Endothelial cell of umbilical vein (primary cell): ENCODE data around the gene TSPAN9. TPM values are rescaled to one million over a fixed set of nuclear protein-coding genes. Genes with fewer than 3 reads are reported as not detected.

Experiments used
- BruUV-seq: library from RNA; stranded (reverse); fragments of 400-500 nt; replicated peaks from 2 replicates; lab custom pipeline; 2021; lab: Mats Ljungman, UMichigan
- CTCF ChIA-PET: fragments of 300-600, 350-600 bp; sonication (Branson Sonifier 250); formaldehyde crosslinking; loops from one replicate; lab custom pipeline; 2021; ENCODE audit warnings: antibody characterized with exemption, inconsistent platforms; lab: Charles Lee
- POLR2A ChIA-PET: fragments of 300-600, 350-600 bp; sonication (Branson Sonifier 250); formaldehyde crosslinking; loops from one replicate; lab custom pipeline; 2021; ENCODE audit warnings: antibody characterized with exemption, inconsistent platforms; lab: Charles Lee
- DNase-seq: peaks from one replicate; pipeline ENCODE4 v3.0.0-alpha.2; 2011; ENCODE audit warnings: low read depth, low spot score
- FAIRE-seq: peaks from 2 replicates; lab custom pipeline; 2011; peaks lifted over from hg19 to GRCh38; lab: Jason Lieb, UNC
- H2AFZ ChIP-seq: 2 replicates; pipeline ENCODE4 v1.6.0; 2012; ENCODE audit warnings: low read depth, low read length, control low read depth, inconsistent platforms
- H3K27ac ChIP-seq: 2 replicates; pipeline ENCODE4 v1.5.1; 2011; ENCODE audit warnings: low read depth, mild to moderate bottlenecking, control low read depth, low read length, moderate library complexity; ENCODE audit not compliant: insufficient read depth
- H3K27me3 ChIP-seq, 2 experiments: 2 replicates each; pipeline versions ENCODE4 v1.6.0 to v1.6.1; 2011; ENCODE audit warnings: low read length in 2 of 2, mixed read lengths in 1 of 2; ENCODE audit not compliant: control insufficient read depth in 2 of 2, insufficient read depth in 2 of 2
- H3K36me3 ChIP-seq, 2 experiments: 2 replicates in 1 of 2; 3 replicates in 1 of 2; pipeline ENCODE4 v1.5.1; 2011; ENCODE audit warnings: low read length in 2 of 2, mild to moderate bottlenecking in 1 of 2, moderate library complexity in 1 of 2; ENCODE audit not compliant: control insufficient read depth in 2 of 2, insufficient read depth in 2 of 2; ENCODE audit errors: extremely low read depth in 1 of 2
- H3K4me1 ChIP-seq: 3 replicates; pipeline ENCODE4 v1.5.1; 2011; ENCODE audit warnings: mild to moderate bottlenecking, low read length; ENCODE audit not compliant: control insufficient read depth, insufficient read depth; ENCODE audit errors: extremely low read depth
- H3K4me2 ChIP-seq: 2 replicates; pipeline ENCODE4 v1.6.1; 2011; ENCODE audit warnings: low read length, control low read depth, mixed read lengths; ENCODE audit not compliant: insufficient read depth
- H3K4me3 ChIP-seq, 3 experiments: fragments of 200-600 bp in 1 of 3; sonication (generic), shearing (Covaris generic) in 1 of 3; replicated peaks in 1 of 3; 2 replicates each; pipeline ENCODE4 v1.5.1; 2011 to 2016; ENCODE audit warnings: control low read depth in 3 of 3, low read length in 3 of 3, mild to moderate bottlenecking in 2 of 3, inconsistent platforms in 1 of 3, low read depth in 1 of 3, moderate library complexity in 1 of 3; ENCODE audit not compliant: insufficient read depth in 1 of 3
- H3K79me2 ChIP-seq: 2 replicates; pipeline ENCODE4 v1.6.0; 2012; ENCODE audit warnings: low read length, inconsistent platforms; ENCODE audit not compliant: control insufficient read depth, insufficient read depth
- H3K9ac ChIP-seq: replicated peaks from 2 replicates; pipeline ENCODE3; 2011; ENCODE audit warnings: low read length, control low read depth; ENCODE audit not compliant: insufficient read depth; ENCODE audit errors: extremely low read depth
- H3K9me1 ChIP-seq: replicated peaks from 3 replicates; pipeline ENCODE4 v1.6.0; 2011; ENCODE audit warnings: mild to moderate bottlenecking, low read length; ENCODE audit not compliant: control insufficient read depth, insufficient read depth; ENCODE audit errors: extremely low read depth
- H3K9me3 ChIP-seq: replicated peaks from 2 replicates; pipeline ENCODE4 v1.5.1; 2012; ENCODE audit warnings: low read length, inconsistent platforms; ENCODE audit not compliant: control insufficient read depth, insufficient read depth
- H4K20me1 ChIP-seq: replicated peaks from 2 replicates; pipeline ENCODE3; 2011; ENCODE audit warnings: mild to moderate bottlenecking, low read length; ENCODE audit not compliant: control insufficient read depth, insufficient read depth; ENCODE audit errors: extremely low read depth
- EZH2 ChIP-seq: IDR thresholded peaks from 2 replicates; pipeline ENCODE4 v1.6.1; 2012; ENCODE audit warnings: borderline replicate concordance, low read depth, mild to moderate bottlenecking, moderate library complexity, low read length, inconsistent platforms; ENCODE audit not compliant: severe bottlenecking
- FOS ChIP-seq: IDR thresholded peaks from 2 replicates; pipeline ENCODE4 v1.6.1; 2011; ENCODE audit warnings: mild to moderate bottlenecking, low read length, moderate library complexity, borderline replicate concordance; ENCODE audit not compliant: insufficient read depth
- GATA2 ChIP-seq: IDR thresholded peaks from 2 replicates; pipeline ENCODE4 v1.7.0; 2011; ENCODE audit warnings: low read depth, mild to moderate bottlenecking, moderate library complexity, mixed read lengths, low read length; ENCODE audit not compliant: insufficient read length, insufficient read depth
- JUN ChIP-seq: IDR thresholded peaks from 2 replicates; pipeline ENCODE4 v1.6.1; 2011; ENCODE audit warnings: borderline replicate concordance, low read depth; ENCODE audit not compliant: insufficient read length, insufficient read depth
- MYC ChIP-seq: IDR thresholded peaks from one replicate; pipeline ENCODE4 v1.6.1; 2011; ENCODE audit warnings: mild to moderate bottlenecking, low read depth, low read length
- POLR2A ChIP-seq: IDR thresholded peaks from 2 replicates; pipeline ENCODE4 v1.6.1; 2012; ENCODE audit warnings: low read depth, mild to moderate bottlenecking, control low read depth, low read length
- POLR2AphosphoS5 ChIP-seq: IDR thresholded peaks from 2 replicates; pipeline ENCODE4 v1.6.1; 2012; ENCODE audit warnings: low read depth, mild to moderate bottlenecking, control low read depth, low read length, moderate library complexity; ENCODE audit not compliant: insufficient read depth
- dilution Hi-C: fragments of 300-500 bp; cut with MboI; formaldehyde crosslinking; loops from one replicate; pipeline ENCODE4 v1.15.0; 2019; ENCODE audit warnings: low sequenced_read_pairs; ENCODE audit not compliant: extremely low pct_ligation_motif_present
- intact Hi-C: fragments of 100-400 bp; cut with micrococcal nuclease; formaldehyde crosslinking; loops from one replicate; pipeline ENCODE4 v1.10.0; 2022
- polyA plus RNA-seq, 4 experiments: library from polyadenylated mRNA; depleted of rRNA in 3 of 4; stranded (reverse) in 3 of 4; unstranded in 1 of 4; fragments of >200 nt; gene quantifications; 2 replicates each; pipeline versions ENCODE4 v1.2.1 to v1.2.3, GENCODE V29; 2011 to 2012; ENCODE audit warnings: missing spikeins in 1 of 4
- total RNA-seq: library from RNA; stranded (reverse); gene quantifications from 2 replicates; pipeline ENCODE4 v1.2.3, GENCODE V29; 2021
- TF ChIP-seq, protein P1 (sequence below), 2 donors: IDR thresholded peaks; 1 replicate in 1 of 2; 2 replicates in 1 of 2; pipeline ENCODE4 v1.5.1; 2011; ENCODE audit warnings: low read length in 2 of 2, mild to moderate bottlenecking in 2 of 2, moderate library complexity in 2 of 2, control low read depth in 1 of 2, inconsistent platforms in 1 of 2, low read depth in 1 of 2; ENCODE audit not compliant: insufficient read depth in 1 of 2; ENCODE audit errors: extremely low read depth in 1 of 2
- TF ChIP-seq, protein P2 (sequence below): IDR thresholded peaks from 2 replicates; pipeline ENCODE4 v1.6.1; 2011; ENCODE audit not compliant: insufficient read depth, insufficient read length

Gene TSPAN9
- total and polyA plus RNA-seq, 2 donors (not counting 3 experiments of a cell fraction or from before 2014, with no cell fraction given): 43.3 to 66.8 TPM

DNA sequence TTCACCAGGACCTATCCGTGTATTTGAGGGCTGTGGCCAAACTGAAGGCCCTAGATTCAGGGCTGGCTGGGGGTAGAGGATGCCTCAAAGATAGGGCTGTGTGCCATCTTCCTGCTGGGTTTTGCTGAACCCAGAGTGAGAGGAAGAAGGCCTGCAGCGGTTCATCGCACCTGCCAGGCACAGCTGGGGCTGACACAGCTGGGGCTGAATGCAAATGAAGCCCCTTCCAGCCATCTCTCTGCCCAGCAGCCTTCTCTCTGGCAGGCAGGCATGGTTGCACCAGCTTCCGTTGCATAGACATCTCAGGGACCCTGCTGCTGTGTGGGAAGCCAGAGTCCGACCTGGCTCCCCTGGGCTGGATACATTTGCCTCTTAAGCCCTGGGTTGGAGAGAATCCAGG is 152.4 kb downstream of the TSPAN9 start:
- no peaks in the 10 kb centered on the region for H4K20me1 ChIP-seq
- H3K9me3 ChIP-seq: no peaks in the 10 kb centered on the region
- no peaks in the 10 kb centered on the region for H3K27me3 ChIP-seq
- H2AFZ ChIP-seq: no peak overlapping the region
- intact Hi-C loops (no loop called here), dilution Hi-C loops (no loop called here)
- CTCF ChIA-PET: interaction anchor here (1.0 kb wide), 1 partner anchor 46 kb away, joined by 3 read pairs; no protein-coding TSS in a partner anchor
- H3K9ac ChIP-seq: no peak overlapping the region
- H3K4me3 ChIP-seq: no peak overlapping the region
- no peaks in the 10 kb centered on the region for H3K9me1 ChIP-seq
- POLR2A ChIA-PET: no interaction called here
- no peaks in the 10 kb centered on the region for H3K79me2 ChIP-seq
- no peak for DNase-seq
- peaks cover 0 to 5% of the 10 kb centered on the region in 2 experiments for H3K36me3 ChIP-seq
- TF ChIP-seq MYC: no peak
- no peak for TF ChIP-seq POLR2A
- TF ChIP-seq, protein P1, sequence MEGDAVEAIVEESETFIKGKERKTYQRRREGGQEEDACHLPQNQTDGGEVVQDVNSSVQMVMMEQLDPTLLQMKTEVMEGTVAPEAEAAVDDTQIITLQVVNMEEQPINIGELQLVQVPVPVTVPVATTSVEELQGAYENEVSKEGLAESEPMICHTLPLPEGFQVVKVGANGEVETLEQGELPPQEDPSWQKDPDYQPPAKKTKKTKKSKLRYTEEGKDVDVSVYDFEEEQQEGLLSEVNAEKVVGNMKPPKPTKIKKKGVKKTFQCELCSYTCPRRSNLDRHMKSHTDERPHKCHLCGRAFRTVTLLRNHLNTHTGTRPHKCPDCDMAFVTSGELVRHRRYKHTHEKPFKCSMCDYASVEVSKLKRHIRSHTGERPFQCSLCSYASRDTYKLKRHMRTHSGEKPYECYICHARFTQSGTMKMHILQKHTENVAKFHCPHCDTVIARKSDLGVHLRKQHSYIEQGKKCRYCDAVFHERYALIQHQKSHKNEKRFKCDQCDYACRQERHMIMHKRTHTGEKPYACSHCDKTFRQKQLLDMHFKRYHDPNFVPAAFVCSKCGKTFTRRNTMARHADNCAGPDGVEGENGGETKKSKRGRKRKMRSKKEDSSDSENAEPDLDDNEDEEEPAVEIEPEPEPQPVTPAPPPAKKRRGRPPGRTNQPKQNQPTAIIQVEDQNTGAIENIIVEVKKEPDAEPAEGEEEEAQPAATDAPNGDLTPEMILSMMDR (IDR thresholded peaks at IDR 0.05; ENCODE audit: extremely low read depth in 1 of 2, insufficient read depth in 1 of 2, low read depth in 1 of 2, low read length in 2 of 2): no peak
- TF ChIP-seq JUN: no peak
- H3K4me1 ChIP-seq: peaks cover 17% of the 10 kb centered on the region
- no TSS peak for BruUV-seq
- FAIRE-seq: no peak
- no peak overlapping the region for H3K4me2 ChIP-seq
- H3K27ac ChIP-seq: no peak overlapping the region

DNA sequence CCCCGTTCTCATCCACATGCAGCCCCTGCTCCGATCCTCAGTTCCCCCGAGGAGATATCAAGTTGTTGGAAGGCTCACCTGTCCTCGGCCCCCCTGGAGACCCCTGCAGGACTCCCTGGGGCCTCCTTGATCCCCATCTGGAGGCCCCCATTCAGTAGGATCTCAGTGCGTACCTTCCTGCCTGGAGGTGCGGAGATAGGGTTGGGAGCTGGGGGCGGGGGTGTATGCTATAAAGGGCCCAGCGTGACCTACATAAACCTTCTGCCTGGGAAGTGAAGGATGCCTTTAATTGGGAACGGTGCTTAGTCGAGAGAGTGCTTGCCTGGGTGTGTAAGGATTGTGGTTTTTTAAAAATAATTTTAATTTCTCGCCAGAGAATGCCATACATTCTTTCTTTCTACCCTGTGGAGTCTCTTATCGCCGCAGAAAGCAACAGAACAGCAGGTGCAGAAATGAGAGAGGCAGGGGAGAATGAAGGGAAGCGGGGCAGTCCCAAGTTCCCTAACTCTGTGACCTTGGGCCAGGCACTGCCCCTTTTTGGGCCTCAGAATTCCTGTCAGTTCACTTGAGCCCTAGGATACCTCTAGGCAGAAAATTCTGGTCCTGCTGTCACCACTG is 153.7 kb downstream of the TSPAN9 start:
- Histone ChIP-seq H3K36me3 (peaks cover 0 to 5% of the 10 kb centered on the region in 2 experiments), H3K4me1 (peaks cover 6% of the 10 kb centered on the region), H3K9me1 (no peaks in the 10 kb centered on the region), H3K9me3 (no peaks in the 10 kb centered on the region), H3K79me2 (no peaks in the 10 kb centered on the region), H3K27me3 (no peaks in the 10 kb centered on the region), H3K27ac (no peak overlapping the region), H3K4me3 (no peak overlapping the region), H3K9ac (no peak overlapping the region), H4K20me1 (no peaks in the 10 kb centered on the region), H3K4me2 (no peak overlapping the region), H2AFZ (no peak overlapping the region)
- no peak for DNase-seq
- TF ChIP-seq JUN (no peak), GATA2 (no peak), MYC (no peak), POLR2AphosphoS5 (no peak), POLR2A (no peak), EZH2 (no peak), FOS (no peak)
- TF ChIP-seq, protein P1 (IDR thresholded peaks at IDR 0.05; ENCODE audit: extremely low read depth in 1 of 2, insufficient read depth in 1 of 2, low read depth in 1 of 2, low read length in 2 of 2): no peak
- TF ChIP-seq, protein P2, sequence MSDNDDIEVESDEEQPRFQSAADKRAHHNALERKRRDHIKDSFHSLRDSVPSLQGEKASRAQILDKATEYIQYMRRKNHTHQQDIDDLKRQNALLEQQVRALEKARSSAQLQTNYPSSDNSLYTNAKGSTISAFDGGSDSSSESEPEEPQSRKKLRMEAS: no peak
- no peak for FAIRE-seq
- BruUV-seq: no TSS peak
- CTCF ChIA-PET: interaction anchor here (0.7 to 1.0 kb wide), 2 partner anchors 12 to 45 kb away, joined by 3 read pairs; no protein-coding TSS in a partner anchor
- POLR2A ChIA-PET: no interaction called here
- intact Hi-C loops (no loop called here), dilution Hi-C loops (no loop called here)
